NCI-H2227 (cell line): ENCODE measurements around the gene SHANK1.
A peak's percentile ranks its signal among the peaks of the same experiment; 100 is the strongest.

Experiments
- DNase-seq: peaks from one replicate; lab custom pipeline; 2025; ENCODE audit not compliant: unreplicated experiment; lab: John Stamatoyannopoulos, UW

Gene SHANK1

GRCh38 chr19:50693064-50693975, 26.3 kb downstream of the SHANK1 start:
- DNase-seq = no peak

GRCh38 chr19:50690439-50690838, 29.2 kb downstream of the SHANK1 start:
- DNase-seq = no peak

GRCh38 chr19:50688766-50689165, 30.8 kb downstream of the SHANK1 start:
- DNase-seq = no peak

- no peak for DNase-seq
Measured at GRCh38 chr19:50686310-50687032, 33.1 kb downstream of the SHANK1 start.

- DNase-seq = peak; percentile 88
Measured at GRCh38 chr19:50679177-50680125, 40.2 kb downstream of the SHANK1 start.

- no peak for DNase-seq
Measured at GRCh38 chr19:50678323-50678722, 41.3 kb downstream of the SHANK1 start.

- DNase-seq = no peak
Measured at GRCh38 chr19:50677636-50678035, 42.0 kb downstream of the SHANK1 start.

- no peak for DNase-seq
Measured at GRCh38 chr19:50676625-50677197, 42.9 kb downstream of the SHANK1 start.

GRCh38 chr19:50673118-50673517, 46.5 kb downstream of the SHANK1 start:
- DNase-seq = no peak

GRCh38 chr19:50670102-50670380, 49.6 kb downstream of the SHANK1 start:
- no peak for DNase-seq

- DNase-seq = peak; percentile 43
Measured at GRCh38 chr19:50669302-50670101, 50.1 kb downstream of the SHANK1 start.

- no peak for DNase-seq
Measured at GRCh38 chr19:50668879-50669278, 50.7 kb downstream of the SHANK1 start.

- no peak for DNase-seq
Measured at GRCh38 chr19:50668416-50668815, 51.2 kb downstream of the SHANK1 start.

GRCh38 chr19:50667759-50668231, 51.8 kb downstream of the SHANK1 start:
- no peak for DNase-seq

- DNase-seq = no peak
Measured at GRCh38 chr19:50667177-50667758, 52.3 kb downstream of the SHANK1 start.

- DNase-seq = no peak
Measured at GRCh38 chr19:50666346-50667176, 53.0 kb downstream of the SHANK1 start.

- DNase-seq = no peak
Measured at GRCh38 chr19:50664204-50664603, 55.4 kb downstream of the SHANK1 start.

GRCh38 chr19:50663482-50663790, 56.2 kb downstream of the SHANK1 start:
- peak; percentile 69 for DNase-seq
